Measurements from ENCODE around the gene CBX2.
A peak's percentile ranks its signal among the peaks of the same experiment; 100 is the strongest.

The CBX2 gene

GRCh38 chr17:79798299-79799173, 20.6 kb downstream of the CBX2 start:
- TF ChIP-seq CTCF (IDR thresholded peaks at IDR 0.05; ENCODE audit: low read depth, low read length, missing control alignments) = no peak
- no peak for DNase-seq
- Histone ChIP-seq H3K27me3 (replicated peaks) (peaks cover 55% of the 10 kb centered on the region), H3K36me3 (replicated peaks) (peaks cover 2% of the 10 kb centered on the region), H3K4me3 (ENCODE audit: low read depth, low read length) (no peak overlapping the region), H3K27ac (no peak overlapping the region)
- in situ Hi-C loops (cut with HindIII; ENCODE audit: low pct_ligation_motif_present, low sequenced_read_pairs) = loop anchor here (25.0 kb wide), 1 partner anchor 189 kb away; no protein-coding TSS in a partner anchor

- Histone ChIP-seq H3K4me3 (ENCODE audit: low read depth, low read length) (no peak overlapping the region), H3K27me3 (replicated peaks) (peaks cover 62% of the 10 kb centered on the region), H3K36me3 (replicated peaks) (peaks cover 2% of the 10 kb centered on the region), H3K27ac (no peak overlapping the region)
- DNase-seq = no peak
- in situ Hi-C loops (cut with HindIII; ENCODE audit: low pct_ligation_motif_present, low sequenced_read_pairs) = loop anchor here (25.0 kb wide), 1 partner anchor 188 kb away; no protein-coding TSS in a partner anchor
- no peak for TF ChIP-seq CTCF (IDR thresholded peaks at IDR 0.05; ENCODE audit: low read depth, low read length, missing control alignments)
Observed at GRCh38 chr17:79799174-79799537, 21.2 kb downstream of the CBX2 start.

- TF ChIP-seq CTCF (IDR thresholded peaks at IDR 0.05; ENCODE audit: low read depth, low read length, missing control alignments) = no peak
- Histone ChIP-seq H3K4me3 (ENCODE audit: low read depth, low read length) (no peak overlapping the region), H3K36me3 (replicated peaks) (peaks cover 2% of the 10 kb centered on the region), H3K27ac (no peak overlapping the region), H3K27me3 (replicated peaks) (peaks cover 67% of the 10 kb centered on the region)
- DNase-seq = no peak
- in situ Hi-C loops (cut with HindIII; ENCODE audit: low pct_ligation_motif_present, low sequenced_read_pairs) = loop anchor here (25.0 kb wide), 1 partner anchor 188 kb away; no protein-coding TSS in a partner anchor
Observed at GRCh38 chr17:79799538-79800324, 21.8 kb downstream of the CBX2 start.

- H3K4me3 ChIP-seq (ENCODE audit: low read depth, low read length) = no peak overlapping the region
- no peak overlapping the region for H3K27ac ChIP-seq
- peaks cover 75% of the 10 kb centered on the region for H3K27me3 ChIP-seq (replicated peaks)
Observed at GRCh38 chr17:79800325-79801155, 22.6 kb downstream of the CBX2 start.

More at GRCh38 chr17:79800325-79801155, 22.6 kb downstream of the CBX2 start:
- no peak for TF ChIP-seq CTCF (IDR thresholded peaks at IDR 0.05; ENCODE audit: low read depth, low read length, missing control alignments)
- in situ Hi-C loops (cut with HindIII; ENCODE audit: low pct_ligation_motif_present, low sequenced_read_pairs) = no loop called here
- DNase-seq = peak; percentile 34
- no peaks in the 10 kb centered on the region for H3K36me3 ChIP-seq (replicated peaks)

All from brain microvascular endothelial cell (primary cell).